OCI-LY7 (cell line): ENCODE measurements around the gene ZIC4. TPM values are rescaled to one million over a fixed set of nuclear protein-coding genes. Genes with fewer than 3 reads are reported as not detected.

Experiments used
- BruUV-seq: library from RNA; stranded (reverse); fragments of 400-500 nt; replicated peaks from 2 replicates; lab custom pipeline; 2021; lab: Mats Ljungman, UMichigan
- CTCF ChIA-PET: fragments of 300-600 bp; sonication (Branson Sonifier 250); formaldehyde crosslinking; loops from one replicate; lab custom pipeline; 2022; ENCODE audit warnings: antibody characterized with exemption; ENCODE audit not compliant: unreplicated experiment; lab: Charles Lee
- POLR2A ChIA-PET: fragments of 300-600 bp; sonication (Branson Sonifier 250); formaldehyde crosslinking; loops from one replicate; lab custom pipeline; 2022; ENCODE audit warnings: antibody characterized with exemption; lab: Charles Lee
- DNase-seq: peaks from one replicate; pipeline ENCODE4 v3.0.0-alpha.2; 2015; ENCODE audit warnings: low spot score
- H2AFZ ChIP-seq: fragments of 200-600 bp; sonication (generic), shearing (Covaris generic); 2 replicates; pipeline ENCODE4 v1.6.1; 2014; ENCODE audit warnings: mild to moderate bottlenecking, antibody characterized with exemption, low read length, moderate library complexity
- H3K27ac ChIP-seq: fragments of 200-600 bp; sonication (generic); 2 replicates; pipeline ENCODE4 v1.5.1; 2014; ENCODE audit warnings: mixed run types, low read depth, mild to moderate bottlenecking, moderate library complexity, low read length, inconsistent platforms; ENCODE audit not compliant: poor library complexity, severe bottlenecking
- H3K36me3 ChIP-seq: fragments of 200-600 bp; sonication (generic); 2 replicates; pipeline ENCODE4 v1.6.1; 2014; ENCODE audit warnings: mild to moderate bottlenecking, antibody characterized with exemption, low read length, moderate library complexity, mixed read lengths; ENCODE audit not compliant: insufficient read depth
- H3K4me1 ChIP-seq: fragments of 200-600 bp; sonication (generic); 2 replicates; pipeline ENCODE4 v1.5.1; 2014; ENCODE audit warnings: mild to moderate bottlenecking, low read length; ENCODE audit not compliant: insufficient read depth, poor library complexity, severe bottlenecking
- H3K4me2 ChIP-seq: fragments of 200-600 bp; sonication (generic); 2 replicates; pipeline ENCODE4 v1.6.1; 2014; ENCODE audit warnings: mild to moderate bottlenecking, low read length
- H3K4me3 ChIP-seq: fragments of 200-600 bp; sonication (generic); 2 replicates; pipeline ENCODE4 v1.5.1; 2014; ENCODE audit warnings: mild to moderate bottlenecking, low read depth, low read length; ENCODE audit not compliant: poor library complexity, severe bottlenecking
- H3K79me2 ChIP-seq: fragments of 200-600 bp; sonication (generic); 2 replicates; pipeline ENCODE4 v1.6.1; 2016; ENCODE audit warnings: low read depth, mild to moderate bottlenecking, low read length, moderate library complexity, mixed read lengths; ENCODE audit not compliant: insufficient read depth
- H3K9me2 ChIP-seq: fragments of 200-600 bp; sonication (generic); 2 replicates; pipeline ENCODE4 v1.6.1; 2016; ENCODE audit warnings: mild to moderate bottlenecking, low read length, mixed read lengths; ENCODE audit not compliant: insufficient read depth
- H3K9me3 ChIP-seq: fragments of 200-600 bp; sonication (generic); 2 replicates; pipeline ENCODE4 v1.6.1; 2014; ENCODE audit warnings: mild to moderate bottlenecking, mixed run types, low read length, mixed read lengths
- H4K20me1 ChIP-seq: fragments of 200-600 bp; sonication (generic); 2 replicates; pipeline ENCODE4 v1.6.1; 2014; ENCODE audit warnings: mild to moderate bottlenecking, antibody characterized with exemption, low read length, moderate library complexity, mixed read lengths; ENCODE audit not compliant: insufficient read depth
- EZH2phosphoT487 ChIP-seq: fragments of 200-600 bp; sonication (generic); IDR thresholded peaks from 2 replicates; pipeline ENCODE4 v1.6.1; 2018; ENCODE audit warnings: low read depth, borderline replicate concordance, mild to moderate bottlenecking, mixed run types, antibody characterized with exemption, low read length, moderate library complexity, mixed read lengths
- intact Hi-C: fragments of 100-400 bp; cut with micrococcal nuclease; formaldehyde crosslinking; loops from one replicate; pipeline ENCODE4 v1.10.0; 2022; ENCODE audit not compliant: unreplicated experiment
- total RNA-seq, 2 experiments: library from RNA; depleted of rRNA in 1 of 2; stranded (reverse); fragments of >200 nt in 1 of 2; shearing (Covaris generic) in 1 of 2; gene quantifications; 2 replicates each; pipeline ENCODE4 v1.2.3, GENCODE V29; 2014 to 2022
- TF ChIP-seq, protein P1 (sequence below): fragments of 200-600 bp; sonication (generic); conservative IDR thresholded peaks from 2 replicates; pipeline ENCODE4 v1.5.1; 2014; ENCODE audit warnings: mild to moderate bottlenecking, antibody characterized with exemption, low read length, moderate library complexity, mixed read lengths

Gene ZIC4
- total RNA-seq, 2 experiments from 2014 or later: not detected

DNA sequence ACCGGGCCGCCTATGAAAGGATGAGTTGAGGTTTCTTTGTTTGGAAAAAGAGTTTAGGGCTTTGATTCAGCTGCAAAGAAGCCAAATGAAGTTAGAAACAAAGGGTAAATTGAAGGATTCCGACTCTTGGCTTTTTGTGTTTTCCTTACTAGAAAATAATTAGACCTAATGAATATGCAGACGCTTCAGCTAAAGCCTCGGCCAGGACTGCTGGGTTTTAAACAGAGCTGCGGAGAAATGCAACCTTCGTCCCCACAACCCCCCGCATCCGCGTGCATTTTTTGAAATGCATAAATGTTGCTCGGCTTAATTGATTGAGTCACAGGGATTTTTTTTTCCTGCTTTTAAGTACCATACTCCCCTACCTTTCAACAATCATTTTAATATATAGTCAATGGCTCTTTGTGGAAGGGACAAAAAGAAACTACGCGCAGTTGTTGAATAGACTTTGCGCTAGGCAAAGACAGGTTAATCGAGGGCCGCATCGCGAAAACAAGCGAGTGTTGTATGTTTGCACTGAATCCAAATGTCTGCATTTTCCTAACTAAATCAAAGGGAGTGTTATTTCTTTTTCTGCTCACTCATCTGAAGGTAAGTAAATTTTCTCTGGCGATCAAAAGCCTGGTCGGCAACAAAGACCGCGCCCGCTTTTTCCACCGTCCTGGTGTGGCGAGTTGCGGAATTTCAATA is 1.3 kb upstream of the ZIC4 start:
- Histone ChIP-seq H2AFZ (no peak overlapping the region), H4K20me1 (no peaks in the 10 kb centered on the region), H3K27ac (no peak overlapping the region), H3K36me3 (no peaks in the 10 kb centered on the region), H3K9me3 (no peaks in the 10 kb centered on the region), H3K4me3 (no peak overlapping the region), H3K79me2 (no peaks in the 10 kb centered on the region), H3K4me2 (no peak overlapping the region), H3K4me1 (no peaks in the 10 kb centered on the region), H3K9me2 (no peaks in the 10 kb centered on the region)
- intact Hi-C loops: no loop called here
- TF ChIP-seq, protein P1, sequence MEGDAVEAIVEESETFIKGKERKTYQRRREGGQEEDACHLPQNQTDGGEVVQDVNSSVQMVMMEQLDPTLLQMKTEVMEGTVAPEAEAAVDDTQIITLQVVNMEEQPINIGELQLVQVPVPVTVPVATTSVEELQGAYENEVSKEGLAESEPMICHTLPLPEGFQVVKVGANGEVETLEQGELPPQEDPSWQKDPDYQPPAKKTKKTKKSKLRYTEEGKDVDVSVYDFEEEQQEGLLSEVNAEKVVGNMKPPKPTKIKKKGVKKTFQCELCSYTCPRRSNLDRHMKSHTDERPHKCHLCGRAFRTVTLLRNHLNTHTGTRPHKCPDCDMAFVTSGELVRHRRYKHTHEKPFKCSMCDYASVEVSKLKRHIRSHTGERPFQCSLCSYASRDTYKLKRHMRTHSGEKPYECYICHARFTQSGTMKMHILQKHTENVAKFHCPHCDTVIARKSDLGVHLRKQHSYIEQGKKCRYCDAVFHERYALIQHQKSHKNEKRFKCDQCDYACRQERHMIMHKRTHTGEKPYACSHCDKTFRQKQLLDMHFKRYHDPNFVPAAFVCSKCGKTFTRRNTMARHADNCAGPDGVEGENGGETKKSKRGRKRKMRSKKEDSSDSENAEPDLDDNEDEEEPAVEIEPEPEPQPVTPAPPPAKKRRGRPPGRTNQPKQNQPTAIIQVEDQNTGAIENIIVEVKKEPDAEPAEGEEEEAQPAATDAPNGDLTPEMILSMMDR: no peak
- TF ChIP-seq EZH2phosphoT487: no peak
- DNase-seq: no peak
- CTCF ChIA-PET: no interaction called here
- no TSS peak for BruUV-seq
- POLR2A ChIA-PET: no interaction called here

DNA sequence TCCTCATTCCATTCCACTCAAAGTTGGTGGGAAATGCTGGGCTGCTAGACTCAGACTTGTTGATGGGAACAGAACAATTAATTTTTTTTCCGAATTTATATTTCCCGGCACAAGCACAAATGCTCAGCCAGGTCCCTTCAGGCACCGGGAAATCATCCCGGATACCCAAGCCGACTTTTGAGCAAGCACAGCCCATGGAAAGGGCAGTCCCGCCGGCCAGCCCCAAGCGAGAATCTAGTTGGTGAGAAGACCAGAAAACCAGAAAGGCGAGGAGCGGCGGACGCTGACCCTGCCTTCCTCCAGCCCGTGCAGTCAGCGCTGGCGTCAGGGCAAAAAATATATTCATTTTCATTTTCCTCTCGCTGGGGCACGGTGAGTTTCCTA is 763 bp upstream of the ZIC4 start:
- Histone ChIP-seq H3K9me3 (no peaks in the 10 kb centered on the region), H3K4me2 (no peak overlapping the region), H3K4me1 (no peaks in the 10 kb centered on the region), H3K36me3 (no peaks in the 10 kb centered on the region), H2AFZ (no peak overlapping the region), H3K79me2 (no peaks in the 10 kb centered on the region), H3K27ac (no peak overlapping the region), H3K4me3 (no peak overlapping the region), H4K20me1 (no peaks in the 10 kb centered on the region), H3K9me2 (no peaks in the 10 kb centered on the region)
- POLR2A ChIA-PET: no interaction called here
- CTCF ChIA-PET: no interaction called here
- no TSS peak for BruUV-seq
- intact Hi-C loops: no loop called here
- DNase-seq: no peak
- no peak for TF ChIP-seq EZH2phosphoT487
- TF ChIP-seq, protein P1: no peak

DNA sequence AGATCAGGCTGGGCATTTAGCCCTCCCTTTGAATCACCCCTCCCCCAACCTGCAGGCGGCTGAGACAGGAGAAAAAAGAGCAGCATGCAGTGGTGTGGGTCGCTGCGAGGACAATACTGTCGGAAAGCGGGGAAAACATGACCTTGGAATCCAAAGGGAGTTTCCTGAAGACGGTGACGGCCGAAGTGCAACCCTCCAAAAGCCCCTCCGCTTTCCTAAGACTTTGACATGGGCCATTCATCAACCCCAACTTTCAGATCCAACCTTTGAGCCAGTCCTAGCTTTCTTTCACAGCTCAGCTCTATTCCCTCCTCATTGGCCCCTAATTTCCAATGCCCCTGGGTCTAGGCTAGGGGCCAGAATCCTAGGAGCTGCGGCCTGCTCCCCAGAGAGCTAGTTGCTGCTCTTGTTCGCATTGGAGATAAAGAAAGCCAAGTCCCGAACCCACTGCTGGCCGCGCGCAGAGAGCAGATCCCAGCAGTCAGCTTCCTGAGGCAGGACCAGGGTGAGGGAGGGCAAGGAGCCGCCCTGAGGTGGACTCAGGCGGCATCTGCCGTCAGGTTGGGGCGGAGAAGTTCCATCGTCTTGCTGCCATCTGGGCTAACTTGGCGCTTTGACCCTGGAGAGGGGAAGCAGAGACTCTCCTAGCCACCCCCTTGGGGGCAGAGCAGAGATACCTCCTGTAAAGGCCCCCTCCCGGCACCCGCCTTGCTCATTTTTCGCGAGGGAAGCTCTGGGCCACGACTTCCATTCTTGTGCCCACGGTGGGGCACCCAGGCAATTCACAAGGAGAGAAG is 914 bp downstream of the ZIC4 start:
- no TSS peak for BruUV-seq
- H3K4me1 ChIP-seq: no peaks in the 10 kb centered on the region
- no peaks in the 10 kb centered on the region for H3K9me3 ChIP-seq
- intact Hi-C loops: no loop called here
- CTCF ChIA-PET: no interaction called here
- no peaks in the 10 kb centered on the region for H3K9me2 ChIP-seq
- no peak overlapping the region for H2AFZ ChIP-seq
- no peaks in the 10 kb centered on the region for H3K79me2 ChIP-seq
- POLR2A ChIA-PET: no interaction called here
- H4K20me1 ChIP-seq: no peaks in the 10 kb centered on the region
- no peak overlapping the region for H3K4me3 ChIP-seq
- no peak overlapping the region for H3K4me2 ChIP-seq
- no peak overlapping the region for H3K27ac ChIP-seq
- no peaks in the 10 kb centered on the region for H3K36me3 ChIP-seq
- no peak for TF ChIP-seq EZH2phosphoT487
- TF ChIP-seq, protein P1: no peak
- no peak for DNase-seq
